ENCODE data around the gene EPB41L2. TPM values are rescaled to one million over a fixed set of nuclear protein-coding genes. Genes with fewer than 3 reads are reported as not detected.

EPB41L2 gene
- total RNA-seq, 1 experiment from 2014 or later = 106 TPM

GRCh38 chr6:130853555-130854183, 209.4 kb downstream of the EPB41L2 start:
- TF ChIP-seq PRDM15 (CRISPR knock-in tag; IDR thresholded peaks at IDR 0.05) (peak; percentile 54; the same call in 1 of the 2 replicates), IRF1 (CRISPR knock-in tag; IDR thresholded peaks at IDR 0.05) (no peak)
- ChIA-PET CTCF (interaction anchor here (0.8 to 4.0 kb wide), 5 partner anchors 19 to 774 kb away, joined by 3 to 14 read pairs (median 4); partner anchors contain the start of gene MED23), POLR2A (no interaction called here)
- Mint-ChIP-seq H3K27me3 (ENCODE audit: low read depth) (no peaks in the 10 kb centered on the region), H3K9me3 (peaks cover 4% of the 10 kb centered on the region), H3K4me1 (peaks cover 31% of the 10 kb centered on the region), H3K36me3 (peaks cover 3% of the 10 kb centered on the region), H3K4me3 (no peak overlapping the region), H3K27ac (no peak overlapping the region)
- ATAC-seq (peak; percentile 49), DNase-seq (ENCODE audit: low spot score) (no peak)

GRCh38 chr6:130852844-130853554, 210.0 kb downstream of the EPB41L2 start:
- Mint-ChIP-seq H3K4me3 (no peak overlapping the region), H3K36me3 (peaks cover 3% of the 10 kb centered on the region), H3K27ac (no peak overlapping the region), H3K4me1 (peaks cover 25% of the 10 kb centered on the region), H3K27me3 (ENCODE audit: low read depth) (no peaks in the 10 kb centered on the region), H3K9me3 (peaks cover 4% of the 10 kb centered on the region)
- POLR2A ChIA-PET = no interaction called here
- TF ChIP-seq ZNF532 (CRISPR knock-in tag; IDR thresholded peaks at IDR 0.05; ENCODE audit: borderline replicate concordance) = no peak
- TF ChIP-seq SMAD4 (CRISPR knock-in tag; IDR thresholded peaks at IDR 0.05) = no peak
- TF ChIP-seq ATF3 (CRISPR knock-in tag; conservative IDR thresholded peaks at IDR 0.05) = no peak
- TF ChIP-seq ZSCAN18 (CRISPR knock-in tag; IDR thresholded peaks at IDR 0.05) = no peak
- TF ChIP-seq FOXP4 (CRISPR knock-in tag; IDR thresholded peaks at IDR 0.05) = no peak
- no peak for TF ChIP-seq EMX1 (CRISPR knock-in tag; IDR thresholded peaks at IDR 0.05)
- no peak for TF ChIP-seq TEAD4 (CRISPR knock-in tag; IDR thresholded peaks at IDR 0.05)
- 0 out of 2 replicates have a peak, but pooled peaks have one; percentile 8 for ATAC-seq
- CTCF ChIA-PET = interaction anchor here (0.6 to 4.0 kb wide), 6 partner anchors 19 to 775 kb away, joined by 3 to 14 read pairs (median 4); partner anchors contain the start of gene MED23
- DNase-seq (ENCODE audit: low spot score) = no peak
